ENCODE data around the gene C1orf185.
"Not testable (repeated sequence)": the region's sequence is repeated elsewhere in the genome, so short reads cannot be mapped to it uniquely, and the experiment has no call there.

Gene C1orf185

DNA sequence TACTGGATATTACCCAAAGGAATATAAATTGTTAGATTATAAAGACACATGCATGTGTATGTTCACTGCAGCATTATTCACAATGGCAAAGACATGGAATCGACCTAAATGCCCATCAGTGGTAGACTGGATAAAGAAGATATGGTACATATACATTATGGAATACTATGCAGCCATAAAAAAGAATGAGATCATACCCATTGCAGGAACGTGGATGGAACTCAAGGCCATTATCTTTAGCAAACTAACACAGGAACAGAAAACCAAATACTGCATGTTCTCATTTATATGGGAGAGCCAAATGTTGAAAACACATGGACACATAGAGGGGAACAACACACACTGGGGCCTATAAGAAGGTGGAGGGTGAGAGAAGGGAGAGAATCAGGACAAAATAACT lies 35.7 kb downstream of the C1orf185 start:
- DNase-seq (ENCODE audit: low read depth) = not testable (repeated sequence)

DNA sequence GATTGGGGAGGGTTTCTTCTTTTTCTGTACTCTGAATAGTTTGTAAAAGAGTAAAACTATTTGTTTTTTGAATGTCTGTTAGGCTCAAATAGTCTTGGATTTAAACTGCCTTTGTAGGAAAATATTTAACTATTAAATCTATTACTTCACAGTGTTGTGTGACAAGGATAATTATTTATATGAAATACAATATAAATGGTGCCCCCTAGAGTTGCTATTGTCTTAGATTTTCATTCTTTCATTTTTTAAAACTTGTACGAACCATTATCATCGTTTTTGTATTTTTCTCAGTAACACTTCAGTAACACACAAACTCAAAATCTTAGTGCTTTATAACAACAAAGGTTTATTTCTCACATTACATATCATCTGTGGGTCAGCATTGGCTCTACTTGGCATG lies 37.4 kb downstream of the C1orf185 start:
- no peak for DNase-seq (ENCODE audit: low read depth)

DNA sequence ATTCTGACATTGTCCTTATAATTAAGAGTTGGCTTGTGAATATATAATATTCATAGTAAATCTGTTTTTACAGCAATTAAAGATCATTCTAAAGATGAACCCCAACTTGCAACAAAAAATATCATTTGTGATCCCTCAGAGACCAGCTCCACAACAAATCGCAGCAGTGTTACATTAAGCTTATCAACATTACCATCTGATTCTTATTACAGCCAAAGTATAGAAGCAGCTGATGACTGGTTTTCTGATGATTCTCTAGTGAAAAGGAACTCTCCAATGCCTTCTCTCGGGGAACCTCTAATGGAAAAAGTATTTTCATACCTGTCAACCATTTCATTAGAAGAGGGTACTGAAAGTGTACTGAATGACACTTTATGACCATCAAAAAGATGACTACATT lies 45.4 kb downstream of the C1orf185 start:
- DNase-seq (ENCODE audit: low read depth) = no peak

DNA sequence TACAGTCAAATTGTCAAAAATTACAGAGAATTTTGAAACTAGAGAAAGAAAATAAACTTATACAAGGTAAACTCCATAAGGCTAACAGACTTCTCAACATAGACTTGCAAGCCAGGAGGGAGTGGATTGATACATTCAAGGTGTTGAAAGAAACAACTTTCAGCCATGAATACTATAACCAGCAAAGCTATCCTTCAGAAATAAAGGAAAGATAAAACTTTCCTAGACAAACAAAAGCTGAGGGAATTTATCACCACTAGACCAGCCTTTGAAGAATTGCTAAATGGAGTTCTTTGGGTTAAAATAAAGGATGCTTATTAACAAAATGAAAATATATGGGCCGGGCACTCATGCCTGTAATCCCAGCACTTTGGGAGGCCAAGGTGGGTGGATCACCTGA lies 52.7 kb downstream of the C1orf185 start:
- DNase-seq (ENCODE audit: low read depth) = no peak

DNA sequence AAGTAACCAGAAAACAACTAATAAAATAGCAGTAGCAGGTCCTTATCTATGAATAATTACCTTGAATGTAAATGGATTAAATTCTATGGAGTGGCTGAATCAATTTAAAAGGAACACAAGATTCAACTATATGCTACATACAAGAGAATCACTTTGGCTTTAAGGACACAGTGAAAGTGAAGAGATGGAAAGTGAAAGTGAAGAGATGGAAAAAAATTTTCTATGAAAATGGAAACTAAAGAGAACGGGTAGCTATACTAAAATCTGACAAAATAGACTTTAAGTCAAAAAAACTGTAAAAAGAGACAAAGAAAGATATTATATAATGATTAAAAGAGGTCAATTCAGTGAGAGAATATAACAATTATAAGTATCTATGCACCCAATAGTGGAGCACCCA lies 54.7 kb downstream of the C1orf185 start:
- DNase-seq (ENCODE audit: low read depth) = no peak

DNA sequence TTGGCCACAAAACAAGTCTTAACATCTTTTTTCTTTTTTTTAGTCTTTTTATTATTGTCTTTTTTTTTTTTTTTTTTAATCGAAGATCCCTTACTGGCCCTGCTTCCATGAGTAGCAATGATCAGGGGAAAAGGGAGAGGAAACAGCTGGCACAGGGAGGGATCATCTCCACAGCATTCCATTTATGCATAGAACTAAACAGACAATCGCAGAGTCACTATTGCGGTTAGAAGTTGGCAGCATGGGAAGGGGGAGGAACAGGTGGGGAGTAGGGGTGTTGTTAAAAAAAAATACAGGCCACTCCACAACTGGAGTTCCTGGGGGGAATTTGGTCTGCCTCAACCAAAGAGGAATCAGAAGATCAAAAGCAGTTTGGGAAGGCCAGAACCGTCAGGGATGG lies 55.4 kb downstream of the C1orf185 start:
- DNase-seq (ENCODE audit: low read depth) = no peak

DNA sequence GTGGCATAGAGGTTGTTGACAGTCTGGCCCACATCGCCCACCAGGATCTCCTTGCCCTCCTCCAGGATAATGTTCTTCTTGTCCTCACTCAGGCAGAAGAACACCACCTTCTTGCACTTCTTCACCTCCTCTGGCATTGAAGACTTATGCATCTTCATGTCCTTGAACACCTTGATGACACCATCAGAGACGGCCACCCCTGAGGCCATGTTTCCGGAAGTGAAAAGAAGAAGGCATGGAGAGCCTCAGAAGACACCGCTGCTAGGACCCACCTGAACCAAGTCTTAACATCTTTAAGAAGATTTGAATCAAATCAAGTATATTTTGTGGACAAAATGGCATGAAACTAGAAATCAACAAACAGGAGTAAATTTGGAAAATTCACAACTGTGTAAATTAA lies 56.2 kb downstream of the C1orf185 start:
- no peak for DNase-seq (ENCODE audit: low read depth)

DNA sequence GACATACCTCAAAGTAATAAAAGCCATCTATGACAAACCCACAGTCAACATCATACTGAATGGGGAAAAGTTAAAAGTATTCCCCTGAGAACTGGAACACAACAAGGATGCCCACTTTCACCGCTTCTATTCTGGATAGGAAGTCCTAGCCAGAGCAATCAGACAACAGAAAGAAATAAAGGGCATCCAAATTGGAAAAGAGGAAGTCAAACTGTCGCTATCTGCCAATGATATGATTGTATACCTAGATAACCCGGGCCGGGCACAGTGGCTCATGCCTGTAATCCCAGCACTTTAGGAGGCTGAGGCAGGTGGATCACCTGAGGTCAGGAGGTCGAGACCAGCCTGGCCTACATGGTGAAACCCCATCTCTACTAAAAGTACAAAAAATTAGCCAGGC lies 60.5 kb downstream of the C1orf185 start:
- not testable (repeated sequence) for DNase-seq (ENCODE audit: low read depth)

DNA sequence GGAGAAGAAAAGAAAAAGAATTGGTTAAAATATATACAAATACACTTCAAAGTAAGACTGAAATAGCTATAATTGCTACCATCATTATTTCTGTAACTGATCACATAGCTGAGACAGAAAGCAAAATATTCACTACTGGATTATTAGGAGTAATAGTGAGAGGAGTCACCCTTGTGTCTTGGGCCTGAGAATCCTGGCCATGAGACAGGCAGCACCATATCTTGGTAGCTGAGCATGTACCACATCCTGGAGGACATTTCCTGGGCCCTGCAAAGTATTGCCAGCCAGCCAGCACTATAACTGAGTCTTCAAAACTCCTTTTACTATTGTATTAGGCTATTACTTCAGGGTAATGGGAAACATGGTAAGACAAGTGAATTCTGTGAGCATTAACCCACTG lies 63.5 kb downstream of the C1orf185 start:
- DNase-seq (ENCODE audit: low read depth) = no peak

DNA sequence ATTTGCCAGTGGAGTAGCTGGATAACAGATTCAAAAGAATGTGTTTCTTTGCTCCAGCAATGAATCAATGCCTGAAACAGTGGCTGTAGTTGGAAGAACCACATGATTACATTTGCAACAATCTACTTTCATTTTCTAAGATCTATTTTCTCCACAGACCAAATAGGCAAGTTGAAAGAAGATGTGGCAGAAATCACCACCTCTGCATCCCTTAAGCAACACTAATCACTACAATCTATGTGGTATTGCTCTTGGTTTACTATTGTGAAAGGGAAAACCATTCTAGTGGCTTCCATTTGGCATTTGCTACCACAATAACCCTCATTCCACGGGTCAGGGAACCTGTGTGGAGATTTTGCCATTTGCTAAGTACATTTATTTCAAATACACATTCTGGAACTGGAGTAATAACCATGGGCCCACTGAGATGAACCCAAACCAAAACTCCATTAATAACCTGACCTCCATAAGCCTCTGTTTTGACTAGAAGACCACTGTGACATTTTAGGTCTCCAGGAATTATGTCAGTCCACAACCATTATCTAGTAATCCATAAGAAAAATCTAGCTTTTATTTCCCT lies 66.3 kb downstream of the C1orf185 start:
- DNase-seq (ENCODE audit: low read depth) = peak; percentile 10

DNA sequence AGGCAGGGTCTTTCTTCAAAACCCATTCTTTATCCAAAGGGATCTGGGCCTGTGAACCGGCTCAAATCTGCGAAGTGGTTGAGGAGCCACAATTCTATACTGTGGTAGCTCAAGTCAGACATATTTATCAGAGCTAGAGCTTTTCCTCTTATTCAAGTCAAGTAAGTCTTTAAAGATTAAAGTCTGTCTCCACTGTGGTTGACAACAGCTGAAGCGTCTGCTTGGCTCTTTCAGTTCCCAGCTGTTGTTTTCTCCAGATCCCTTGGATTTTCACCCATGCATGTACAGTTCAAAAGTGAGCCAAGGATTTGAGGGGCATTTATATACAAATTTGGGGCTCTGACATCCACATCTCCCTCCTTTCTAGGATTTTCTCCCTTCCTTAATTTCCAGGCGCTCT lies 66.9 kb downstream of the C1orf185 start:
- no peak for DNase-seq (ENCODE audit: low read depth)

DNA sequence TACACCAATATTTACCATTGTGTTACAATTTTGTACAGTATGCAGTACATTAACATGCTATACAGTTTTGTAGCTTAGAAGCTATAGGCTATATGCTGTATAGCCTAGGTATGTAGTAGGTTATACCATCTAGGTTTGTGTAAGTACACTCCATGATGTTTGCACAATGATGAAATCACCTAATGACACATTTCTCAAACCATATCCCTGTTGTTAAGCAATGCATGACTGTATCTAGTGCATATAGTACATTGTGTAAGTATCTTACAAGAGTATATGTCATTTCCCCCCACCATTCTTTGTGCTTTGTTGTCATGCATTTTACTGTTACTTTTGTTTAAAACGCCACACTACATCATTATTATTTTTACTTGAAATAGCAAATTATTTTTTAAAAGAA lies 68.3 kb downstream of the C1orf185 start:
- no peak for DNase-seq (ENCODE audit: low read depth)

DNA sequence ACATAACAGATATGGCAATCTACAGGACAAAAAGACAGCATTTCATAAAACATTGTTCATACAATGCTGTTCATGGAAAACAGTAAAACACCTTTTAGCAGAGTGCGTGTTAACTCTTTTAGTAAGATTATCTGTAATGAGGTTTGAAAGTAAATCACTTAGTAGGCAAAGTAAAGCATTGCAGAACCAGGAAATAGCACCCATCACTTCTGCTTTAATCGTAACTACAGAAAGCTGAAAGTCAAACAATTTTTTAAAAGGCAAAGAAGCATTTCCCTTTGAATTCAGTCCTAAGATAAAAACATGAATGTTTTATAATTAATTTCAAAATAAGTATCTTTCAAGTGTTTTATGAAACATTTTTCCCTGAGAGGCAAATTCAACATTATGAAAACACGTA lies 70.8 kb downstream of the C1orf185 start:
- DNase-seq (ENCODE audit: low read depth) = no peak

DNA sequence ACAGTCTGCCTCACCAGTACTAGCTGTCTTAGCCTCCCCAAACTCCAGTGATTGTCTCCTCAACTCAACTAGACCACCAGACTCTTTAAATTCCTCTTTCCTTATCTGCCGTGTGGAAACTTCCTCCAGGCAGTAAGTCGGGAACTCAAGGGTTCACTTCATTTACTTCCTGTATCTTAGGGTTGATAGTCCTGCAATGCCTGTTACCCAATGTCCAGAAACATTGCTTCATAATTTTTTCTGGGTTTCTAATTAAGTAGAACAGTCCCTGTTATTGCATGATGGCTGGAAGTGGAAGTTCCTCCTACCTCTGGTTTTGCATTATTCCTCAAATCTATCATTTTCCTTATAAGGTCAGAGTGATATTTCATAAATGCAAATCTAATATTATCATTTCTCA lies 73.2 kb downstream of the C1orf185 start:
- no peak for DNase-seq (ENCODE audit: low read depth)

DNA sequence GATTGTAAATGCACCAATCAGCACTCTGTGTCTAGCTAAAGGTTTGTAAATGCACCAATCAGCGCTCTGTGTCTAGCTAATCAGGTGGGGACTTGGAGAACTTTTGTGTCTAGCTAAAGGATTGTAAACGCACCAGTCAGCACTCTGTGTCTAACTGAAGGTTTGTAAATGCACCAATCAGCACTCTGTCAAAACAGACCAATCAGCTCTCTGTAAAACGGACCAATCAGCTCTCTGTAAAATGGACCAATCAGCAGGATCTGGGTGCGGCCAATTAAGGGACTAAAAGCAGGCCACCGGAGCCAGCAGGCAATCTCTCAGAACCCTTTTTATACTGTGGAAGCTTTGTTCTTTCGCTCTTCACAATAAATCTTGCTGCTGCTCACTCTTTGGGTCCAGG lies 76.0 kb downstream of the C1orf185 start:
- DNase-seq (ENCODE audit: low read depth) = not testable (repeated sequence)

DNA sequence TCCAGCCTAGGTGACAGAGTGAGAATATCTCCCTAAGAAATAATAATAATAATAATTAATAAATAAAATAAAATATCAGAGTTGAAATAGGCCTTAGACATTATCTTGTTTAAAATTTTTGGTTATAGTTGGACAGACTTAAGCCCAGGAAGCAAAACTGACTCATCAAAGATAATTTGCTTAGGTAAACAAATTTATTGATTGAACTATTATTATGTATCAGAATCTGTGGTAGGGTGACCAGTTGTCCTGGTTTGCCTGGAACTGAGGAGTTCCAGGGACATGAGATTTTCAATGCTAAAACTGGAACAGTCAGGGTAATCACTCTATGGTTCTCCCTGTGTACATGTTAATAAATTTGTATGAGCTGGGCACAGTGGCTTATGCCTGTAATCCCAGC lies 86.2 kb downstream of the C1orf185 start:
- no peak for DNase-seq (ENCODE audit: low read depth)

DNA sequence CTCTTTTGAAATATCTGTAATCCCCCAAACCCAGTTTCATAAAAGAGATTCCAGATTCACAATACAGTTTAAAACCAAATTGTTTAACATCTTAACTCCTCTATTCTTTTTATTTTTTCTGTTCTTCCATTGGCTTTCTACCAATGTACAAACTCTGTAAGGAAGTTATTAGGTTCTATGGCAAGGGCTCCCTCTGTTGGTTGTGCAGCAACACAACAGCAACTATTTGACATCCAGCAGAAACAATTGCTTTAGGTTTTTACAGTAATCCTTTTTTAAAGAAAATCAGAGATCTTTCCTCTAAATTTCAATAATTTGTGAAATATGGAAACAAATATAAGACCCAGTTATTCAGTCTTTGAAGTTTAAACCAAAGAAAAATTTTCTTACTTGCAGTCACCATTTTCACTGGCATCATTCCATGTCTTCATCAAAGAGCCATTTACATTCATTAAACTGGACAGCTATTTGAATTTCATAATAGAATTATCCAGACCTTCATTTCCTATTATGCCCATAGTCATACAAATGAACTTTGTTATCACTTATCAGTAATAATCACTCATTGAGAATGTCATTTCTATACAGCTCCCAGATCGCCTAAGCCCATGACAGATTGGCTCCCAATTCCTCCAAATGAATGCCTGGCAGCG lies 87.5 kb downstream of the C1orf185 start:
- peak; percentile 57 for DNase-seq (ENCODE audit: low read depth)

DNA sequence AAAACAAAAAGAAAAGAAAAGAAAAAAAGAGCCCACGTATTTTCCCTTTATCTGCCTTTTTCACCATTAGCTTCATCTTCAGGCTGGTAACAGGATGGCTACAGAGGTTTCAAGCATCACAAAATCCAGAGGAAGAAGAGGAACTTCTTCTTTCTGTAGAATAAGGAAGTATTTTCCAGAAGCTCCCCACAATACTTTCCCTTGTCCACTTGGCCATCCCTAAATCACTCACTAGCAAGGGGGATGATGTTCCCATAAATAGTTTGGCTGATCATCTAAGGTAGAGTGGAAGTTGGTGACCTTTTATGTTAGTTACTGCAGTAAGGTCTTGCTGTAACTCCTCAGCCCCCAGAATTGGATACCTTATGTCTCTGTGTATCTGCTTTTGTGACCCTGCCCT lies 88.9 kb downstream of the C1orf185 start:
- no peak for DNase-seq (ENCODE audit: low read depth)

DNA sequence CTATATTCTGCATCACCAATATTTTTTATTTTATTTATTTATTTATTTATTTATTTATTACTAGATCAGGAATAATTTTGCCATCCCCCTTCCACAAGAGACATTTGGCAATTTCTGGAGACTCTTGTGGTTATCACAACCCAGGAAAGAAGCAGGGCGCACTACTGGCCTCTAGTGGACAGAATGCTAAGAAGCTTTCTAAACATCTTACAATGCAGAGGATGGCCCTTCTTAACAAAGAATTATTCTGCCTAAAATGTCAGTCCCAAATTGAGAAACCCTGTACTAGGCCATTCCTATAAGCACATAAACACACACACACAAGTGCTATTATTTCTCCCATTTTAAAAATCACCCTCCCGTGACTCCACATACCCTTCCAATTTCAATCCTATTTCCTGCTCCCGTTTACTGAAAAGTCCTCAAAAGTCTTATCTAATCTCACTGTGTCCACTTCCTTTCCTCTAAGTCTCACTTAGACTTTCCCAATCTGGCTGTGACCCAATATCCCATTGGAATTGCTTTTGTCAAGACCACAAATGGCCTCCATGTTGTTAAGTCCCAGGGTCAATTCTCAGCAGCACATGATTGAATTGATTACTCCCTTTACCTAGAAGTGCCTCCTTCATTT lies 90.3 kb downstream of the C1orf185 start:
- DNase-seq (ENCODE audit: low read depth) = peak; percentile 61

DNA sequence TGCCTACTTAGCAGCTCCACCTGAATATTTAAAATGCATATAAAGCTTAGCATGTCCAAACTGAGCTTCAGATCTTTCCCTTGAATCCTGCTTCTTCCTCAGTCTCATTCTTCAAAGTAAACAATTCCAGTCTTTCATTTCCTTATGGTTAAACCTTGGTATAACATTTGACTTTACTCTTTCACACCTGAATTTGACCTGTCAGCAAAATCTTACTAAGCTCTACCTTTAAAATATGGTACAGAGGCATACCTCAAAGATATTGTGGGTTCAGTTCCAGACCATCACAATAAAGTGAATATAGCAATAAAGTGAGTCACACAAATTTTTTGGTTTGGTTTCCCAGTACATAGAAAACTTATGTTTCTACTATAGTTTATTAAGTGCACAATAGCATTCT lies 91.5 kb downstream of the C1orf185 start:
- DNase-seq (ENCODE audit: low read depth) = no peak

Data from stromal cell of bone marrow (primary cell).